Astrocyte of the cerebellum (primary cell): ENCODE measurements around the gene DAAM1.

ENCODE experiments used
- DNase-seq: peaks from one replicate; pipeline ENCODE4 v3.0.0-alpha.2; 2011; ENCODE audit warnings: low read depth
- H3K4me3 ChIP-seq: 2 replicates; pipeline ENCODE4 v1.5.1; 2011; ENCODE audit warnings: mild to moderate bottlenecking, low read depth, low read length, moderate library complexity
- in situ Hi-C: cut with HindIII; loops from 2 replicates; pipeline ENCODE4 v1.10.0; 2017; ENCODE audit warnings: low sequenced_read_pairs
- TF ChIP-seq, protein P1 (sequence below): IDR thresholded peaks from 2 replicates; pipeline ENCODE4 v1.5.1; 2012; ENCODE audit warnings: low read length, low read depth, moderate library complexity, mild to moderate bottlenecking; ENCODE audit errors: missing control alignments

DAAM1 gene

DNA sequence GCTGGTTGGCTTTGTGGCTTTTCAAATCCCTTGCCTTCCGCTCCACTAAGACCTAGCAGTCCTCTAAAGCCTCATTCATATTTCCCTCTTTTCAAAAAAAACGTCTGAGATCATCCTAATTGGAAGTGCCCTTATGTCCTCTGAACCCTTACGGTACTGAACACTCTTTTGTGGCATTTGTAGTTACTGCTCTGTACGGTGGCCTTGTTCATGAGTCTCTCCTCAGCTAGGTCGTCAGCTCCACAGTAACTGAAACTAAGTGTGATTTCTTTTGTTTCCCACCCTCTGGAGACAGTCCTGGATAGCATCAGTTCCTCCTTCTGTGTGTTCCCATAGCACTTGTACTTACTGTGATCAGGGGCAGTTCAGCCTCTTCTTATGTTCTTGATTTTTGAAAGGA is 49.7 kb downstream of the DAAM1 start:
- H3K4me3 ChIP-seq = no peak overlapping the region
- TF ChIP-seq, protein P1, sequence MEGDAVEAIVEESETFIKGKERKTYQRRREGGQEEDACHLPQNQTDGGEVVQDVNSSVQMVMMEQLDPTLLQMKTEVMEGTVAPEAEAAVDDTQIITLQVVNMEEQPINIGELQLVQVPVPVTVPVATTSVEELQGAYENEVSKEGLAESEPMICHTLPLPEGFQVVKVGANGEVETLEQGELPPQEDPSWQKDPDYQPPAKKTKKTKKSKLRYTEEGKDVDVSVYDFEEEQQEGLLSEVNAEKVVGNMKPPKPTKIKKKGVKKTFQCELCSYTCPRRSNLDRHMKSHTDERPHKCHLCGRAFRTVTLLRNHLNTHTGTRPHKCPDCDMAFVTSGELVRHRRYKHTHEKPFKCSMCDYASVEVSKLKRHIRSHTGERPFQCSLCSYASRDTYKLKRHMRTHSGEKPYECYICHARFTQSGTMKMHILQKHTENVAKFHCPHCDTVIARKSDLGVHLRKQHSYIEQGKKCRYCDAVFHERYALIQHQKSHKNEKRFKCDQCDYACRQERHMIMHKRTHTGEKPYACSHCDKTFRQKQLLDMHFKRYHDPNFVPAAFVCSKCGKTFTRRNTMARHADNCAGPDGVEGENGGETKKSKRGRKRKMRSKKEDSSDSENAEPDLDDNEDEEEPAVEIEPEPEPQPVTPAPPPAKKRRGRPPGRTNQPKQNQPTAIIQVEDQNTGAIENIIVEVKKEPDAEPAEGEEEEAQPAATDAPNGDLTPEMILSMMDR = no peak
- in situ Hi-C loops = no loop called here
- no peak for DNase-seq

DNA sequence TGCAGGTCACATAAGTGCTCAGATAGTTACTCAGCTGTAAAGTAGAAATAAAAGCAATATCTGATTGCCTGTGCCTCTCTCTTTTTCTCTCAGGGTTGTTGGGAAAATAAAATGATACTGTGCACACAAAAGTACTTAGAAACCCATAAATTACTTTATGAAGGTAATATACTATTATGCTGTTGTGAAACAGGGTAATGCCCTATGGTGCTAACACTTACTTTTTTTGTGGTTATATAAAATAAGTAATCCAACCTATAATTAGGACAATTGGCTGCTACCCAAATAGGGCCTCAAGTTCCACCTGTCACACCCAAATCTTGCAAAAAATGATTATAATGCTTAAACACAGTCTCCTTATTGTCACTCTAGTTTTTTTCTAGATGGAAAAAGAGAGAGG is 50.6 kb downstream of the DAAM1 start:
- DNase-seq = no peak
- TF ChIP-seq, protein P1 = no peak
- in situ Hi-C loops = no loop called here
- no peak overlapping the region for H3K4me3 ChIP-seq

DNA sequence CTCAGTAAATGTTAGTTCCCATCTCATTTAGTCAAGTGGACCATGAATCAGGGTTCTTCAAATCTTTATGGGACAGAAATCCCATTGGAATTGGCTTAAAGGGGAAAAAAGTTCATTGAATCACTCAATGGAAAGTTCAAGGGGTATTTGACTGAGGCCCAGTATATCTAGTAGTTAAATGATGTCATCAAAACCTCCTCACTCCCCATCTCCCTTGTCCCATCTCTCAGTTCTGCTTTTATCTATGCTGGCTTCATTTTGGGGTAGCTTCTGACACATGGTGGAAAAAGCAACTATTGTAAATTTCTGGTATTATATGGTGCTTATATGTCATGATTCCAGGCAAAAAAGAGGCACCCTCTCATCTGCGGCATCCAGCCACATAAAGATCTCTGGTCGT is 51.9 kb downstream of the DAAM1 start:
- no peak overlapping the region for H3K4me3 ChIP-seq
- TF ChIP-seq, protein P1 = no peak
- in situ Hi-C loops = no loop called here
- no peak for DNase-seq

DNA sequence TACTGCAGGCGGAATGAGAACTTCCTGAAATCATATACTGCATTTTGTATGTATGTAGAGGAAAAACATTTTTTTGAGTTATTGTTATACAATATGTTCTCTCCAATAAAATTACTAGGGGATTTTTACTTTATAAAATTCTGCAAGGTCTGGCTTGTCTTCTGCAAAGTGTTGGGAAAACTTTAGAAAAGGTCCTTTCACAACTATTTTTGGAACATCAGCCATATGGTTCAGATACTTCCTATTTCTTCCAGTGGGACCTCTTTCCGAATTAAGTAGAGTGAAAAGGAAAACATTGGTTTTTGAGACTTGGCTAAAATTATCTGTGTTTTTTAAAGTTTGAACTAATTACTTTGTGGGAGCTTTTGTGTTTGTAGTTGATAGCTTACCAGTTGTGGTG is 52.7 kb downstream of the DAAM1 start:
- H3K4me3 ChIP-seq = no peak overlapping the region
- TF ChIP-seq, protein P1 = no peak
- no peak for DNase-seq

DNA sequence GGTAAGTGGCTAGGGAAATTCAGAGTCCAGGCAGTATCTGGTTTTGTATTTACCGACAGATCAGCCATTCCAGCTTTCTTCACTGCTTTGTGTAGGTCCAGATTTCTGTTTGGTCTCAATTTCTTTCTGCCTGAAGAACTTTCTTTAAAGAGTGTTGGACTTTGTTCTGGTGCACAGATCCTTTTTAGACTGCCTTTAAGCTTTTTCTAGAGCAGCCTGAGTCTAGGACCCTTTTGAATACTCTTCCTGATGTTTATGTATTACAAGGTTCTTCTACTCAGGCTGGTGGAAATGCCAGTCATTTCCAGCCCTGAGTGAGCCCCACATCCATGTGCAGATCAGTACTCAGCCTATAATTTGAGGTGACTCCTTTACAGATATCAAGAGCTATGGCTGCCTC is 54.7 kb downstream of the DAAM1 start:
- DNase-seq = no peak
- TF ChIP-seq, protein P1 = no peak
- H3K4me3 ChIP-seq = no peak overlapping the region
- in situ Hi-C loops = no loop called here

More for the DNA sequence above, 52.7 kb downstream of the DAAM1 start:
- in situ Hi-C loops = no loop called here

DNA sequence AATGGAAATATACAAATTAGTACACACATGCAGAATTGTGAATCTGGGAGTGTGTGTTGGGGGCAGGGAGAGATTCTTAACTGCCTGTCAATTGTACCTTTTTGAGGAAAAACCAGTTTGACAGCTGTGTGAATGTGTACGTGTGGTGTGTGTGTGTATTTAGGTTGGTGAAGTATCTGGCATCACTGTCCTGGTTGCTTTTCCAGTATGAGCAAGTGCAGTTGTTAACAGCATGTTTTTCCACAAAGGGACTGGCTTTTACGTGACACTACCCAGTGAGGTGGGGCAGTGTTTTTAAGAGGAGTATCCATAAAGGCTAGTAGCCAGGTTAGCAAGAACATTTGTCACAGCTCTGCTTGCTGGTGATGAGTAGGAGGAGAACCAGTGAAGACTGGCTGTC is 56.1 kb downstream of the DAAM1 start:
- TF ChIP-seq, protein P1 = no peak
- H3K4me3 ChIP-seq = no peak overlapping the region
- no peak for DNase-seq
- in situ Hi-C loops = no loop called here

DNA sequence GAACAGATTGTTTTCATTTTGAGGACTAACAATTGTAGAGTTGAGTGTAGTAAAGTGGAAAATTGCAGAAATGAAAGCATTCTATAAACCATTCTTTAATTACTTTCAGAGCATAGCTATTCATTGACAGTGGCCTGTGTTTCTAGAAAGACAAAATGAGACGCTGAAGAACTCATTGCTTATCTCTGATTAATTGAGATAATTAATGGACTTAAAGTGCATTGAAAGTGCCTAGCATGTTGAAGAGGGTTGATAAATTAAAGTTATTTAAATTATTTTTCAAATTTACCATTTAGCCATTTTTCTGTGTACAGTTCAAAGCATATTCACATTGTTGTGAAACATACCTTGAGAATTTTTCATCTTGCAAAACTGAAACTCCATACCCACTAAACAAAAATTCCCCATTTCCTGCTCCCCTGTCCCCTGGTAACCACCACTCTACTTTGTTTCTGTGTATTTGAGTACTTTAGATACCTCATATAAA is 57.4 kb downstream of the DAAM1 start:
- DNase-seq = no peak
- TF ChIP-seq, protein P1 = no peak
- in situ Hi-C loops = no loop called here
- no peak overlapping the region for H3K4me3 ChIP-seq
